Fibroblast of lung (primary cell): ENCODE data around the gene DHX36. TPM values are rescaled to one million over a fixed set of nuclear protein-coding genes. Genes with fewer than 3 reads are reported as not detected.

Experiments used
- DNase-seq, 2 donors: peaks; one replicate each; pipeline versions ENCODE4 v3.0.0 to v3.0.0-alpha.2; 2010; ENCODE audit warnings: low read depth in 2 of 2
- H2AFZ ChIP-seq: 2 replicates; pipeline ENCODE4 v1.5.1; 2012; ENCODE audit warnings: low read length, control low read depth, inconsistent platforms
- H3K27ac ChIP-seq: 2 replicates; pipeline ENCODE4 v1.5.1; 2011; ENCODE audit warnings: low read length, control low read depth; ENCODE audit not compliant: insufficient read depth
- H3K27me3 ChIP-seq: 2 replicates; pipeline ENCODE4 v1.5.1; 2011; ENCODE audit warnings: mild to moderate bottlenecking, low read length; ENCODE audit not compliant: control insufficient read depth, insufficient read depth
- H3K36me3 ChIP-seq: 2 replicates; pipeline ENCODE4 v1.5.1; 2011; ENCODE audit warnings: low read length; ENCODE audit not compliant: control insufficient read depth, insufficient read depth
- H3K4me1 ChIP-seq: 2 replicates; pipeline ENCODE4 v1.5.1; 2011; ENCODE audit warnings: low read length; ENCODE audit not compliant: control insufficient read depth, insufficient read depth; ENCODE audit errors: extremely low read depth
- H3K4me2 ChIP-seq: 2 replicates; pipeline ENCODE4 v1.5.1; 2011; ENCODE audit warnings: low read length, control low read depth; ENCODE audit not compliant: insufficient read depth; ENCODE audit errors: extremely low read depth
- H3K4me3 ChIP-seq, 4 experiments: fragments of 200-600 bp in 1 of 4; sonication (generic) in 1 of 4; replicated peaks in 1 of 4; 2 replicates each; pipeline ENCODE4 v1.5.1; 2011 to 2016; ENCODE audit warnings: low read length in 4 of 4, low read depth in 3 of 4, mild to moderate bottlenecking in 3 of 4, control low read depth in 2 of 4, inconsistent platforms in 1 of 4, mixed read lengths in 1 of 4; ENCODE audit not compliant: insufficient read depth in 1 of 4; ENCODE audit errors: control extremely low read depth in 1 of 4
- H3K79me2 ChIP-seq: 2 replicates; pipeline ENCODE4 v1.5.1; 2012; ENCODE audit warnings: mild to moderate bottlenecking, low read length, inconsistent platforms; ENCODE audit not compliant: control insufficient read depth, insufficient read depth
- H3K9ac ChIP-seq: 2 replicates; pipeline ENCODE4 v1.5.1; 2011; ENCODE audit warnings: mild to moderate bottlenecking, low read length, control low read depth; ENCODE audit not compliant: insufficient read depth
- H3K9me3 ChIP-seq: 2 replicates; pipeline ENCODE4 v1.5.1; 2012; ENCODE audit warnings: low read depth, low read length; ENCODE audit not compliant: control insufficient read depth, insufficient read depth
- H4K20me1 ChIP-seq: 2 replicates; pipeline ENCODE4 v1.5.1; 2011; ENCODE audit warnings: low read length; ENCODE audit not compliant: control insufficient read depth, insufficient read depth; ENCODE audit errors: extremely low read depth
- EZH2 ChIP-seq: IDR thresholded peaks from 2 replicates; pipeline ENCODE4 v1.5.1; 2012; ENCODE audit warnings: low read length, control low read depth, mild to moderate bottlenecking; ENCODE audit errors: missing control alignments
- polyA plus RNA-seq, 2 donors: library from polyadenylated mRNA; depleted of rRNA in 1 of 2; stranded (reverse) in 1 of 2; unstranded in 1 of 2; fragments of >200 nt; gene quantifications; 2 replicates each; pipeline ENCODE4 v1.2.1, GENCODE V29; 2011 to 2012; ENCODE audit warnings: missing spikeins in 1 of 2
- total RNA-seq: library from RNA; depleted of rRNA; stranded (reverse); fragments of >200 nt; gene quantifications from 2 replicates; pipeline ENCODE4 v1.2.1, GENCODE V29; 2014
- TF ChIP-seq, protein P1 (sequence below), 2 donors: IDR thresholded peaks in 1 of 2; conservative IDR thresholded peaks in 1 of 2; 1 replicate in 1 of 2; 2 replicates in 1 of 2; pipeline ENCODE4 v1.5.1; 2011 to 2012; ENCODE audit warnings: low read length in 2 of 2, control low read depth in 1 of 2, inconsistent platforms in 1 of 2, low read depth in 1 of 2, mild to moderate bottlenecking in 1 of 2

The DHX36 gene
- total and polyA plus RNA-seq, 2 donors (not counting 1 experiment from before 2014, with no cell fraction given) = 54.0 to 55.2 TPM

DNA sequence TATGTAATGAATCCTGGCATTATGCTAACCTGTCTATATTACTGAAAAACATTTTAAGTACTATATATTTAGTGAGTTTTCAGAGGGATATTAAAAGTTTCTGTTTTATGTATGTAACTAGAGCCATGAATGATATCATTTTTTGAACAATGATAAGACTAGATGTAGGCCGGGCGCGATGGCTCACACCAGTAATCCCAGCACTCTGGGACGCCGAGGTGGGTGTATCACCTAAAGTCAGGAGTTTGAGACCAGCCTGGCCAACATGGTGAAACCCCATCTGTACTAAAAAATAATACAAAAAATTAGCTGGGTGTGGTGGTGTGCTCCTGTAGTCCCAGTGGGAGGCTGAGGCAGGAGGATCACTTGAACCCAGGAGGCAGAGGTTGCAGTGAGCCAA is 34.1 kb downstream of the DHX36 start:
- no peaks in the 10 kb centered on the region for H3K79me2 ChIP-seq
- no peak overlapping the region for H3K27ac ChIP-seq
- H3K4me1 ChIP-seq = no peaks in the 10 kb centered on the region
- H3K36me3 ChIP-seq = peaks cover 4% of the 10 kb centered on the region
- H3K4me3 ChIP-seq = no peak overlapping the region
- no peak overlapping the region for H3K9ac ChIP-seq
- H3K27me3 ChIP-seq = no peaks in the 10 kb centered on the region
- no peaks in the 10 kb centered on the region for H4K20me1 ChIP-seq
- no peaks in the 10 kb centered on the region for H3K9me3 ChIP-seq
- no peak overlapping the region for H3K4me2 ChIP-seq
- no peak for DNase-seq
- TF ChIP-seq, protein P1, sequence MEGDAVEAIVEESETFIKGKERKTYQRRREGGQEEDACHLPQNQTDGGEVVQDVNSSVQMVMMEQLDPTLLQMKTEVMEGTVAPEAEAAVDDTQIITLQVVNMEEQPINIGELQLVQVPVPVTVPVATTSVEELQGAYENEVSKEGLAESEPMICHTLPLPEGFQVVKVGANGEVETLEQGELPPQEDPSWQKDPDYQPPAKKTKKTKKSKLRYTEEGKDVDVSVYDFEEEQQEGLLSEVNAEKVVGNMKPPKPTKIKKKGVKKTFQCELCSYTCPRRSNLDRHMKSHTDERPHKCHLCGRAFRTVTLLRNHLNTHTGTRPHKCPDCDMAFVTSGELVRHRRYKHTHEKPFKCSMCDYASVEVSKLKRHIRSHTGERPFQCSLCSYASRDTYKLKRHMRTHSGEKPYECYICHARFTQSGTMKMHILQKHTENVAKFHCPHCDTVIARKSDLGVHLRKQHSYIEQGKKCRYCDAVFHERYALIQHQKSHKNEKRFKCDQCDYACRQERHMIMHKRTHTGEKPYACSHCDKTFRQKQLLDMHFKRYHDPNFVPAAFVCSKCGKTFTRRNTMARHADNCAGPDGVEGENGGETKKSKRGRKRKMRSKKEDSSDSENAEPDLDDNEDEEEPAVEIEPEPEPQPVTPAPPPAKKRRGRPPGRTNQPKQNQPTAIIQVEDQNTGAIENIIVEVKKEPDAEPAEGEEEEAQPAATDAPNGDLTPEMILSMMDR (conservative IDR thresholded peaks at IDR 0.05 in 1 of 2, IDR thresholded peaks at IDR 0.05 in 1 of 2; ENCODE audit: low read depth in 1 of 2, low read length in 2 of 2) = no peak
- no peak for TF ChIP-seq EZH2
- H2AFZ ChIP-seq = no peak overlapping the region

DNA sequence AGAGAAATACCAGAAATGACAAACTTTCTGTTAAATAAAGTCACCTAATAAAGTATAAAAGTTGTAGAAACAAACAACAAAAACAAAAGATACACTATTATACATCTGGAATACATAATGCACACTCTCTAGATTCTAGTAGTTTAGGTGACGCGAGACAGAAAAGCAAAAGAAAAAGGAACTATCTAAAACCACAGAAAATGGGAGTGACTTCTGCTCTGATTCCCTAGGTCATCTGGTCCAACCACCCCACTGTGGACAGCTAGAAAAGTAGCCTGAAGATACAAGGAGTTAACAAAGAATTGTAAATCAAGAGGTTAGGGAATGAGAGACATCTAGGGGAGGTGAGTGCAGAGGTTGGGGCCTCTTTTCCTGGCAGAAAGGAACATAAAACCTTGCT is 39.1 kb downstream of the DHX36 start:
- no peak for DNase-seq
- Histone ChIP-seq H3K27me3 (no peaks in the 10 kb centered on the region), H3K9ac (no peak overlapping the region), H3K27ac (no peak overlapping the region), H2AFZ (no peak overlapping the region), H3K4me1 (no peaks in the 10 kb centered on the region), H3K36me3 (peaks cover 6% of the 10 kb centered on the region), H3K4me2 (no peak overlapping the region), H3K4me3 (no peak overlapping the region), H3K79me2 (no peaks in the 10 kb centered on the region), H4K20me1 (no peaks in the 10 kb centered on the region), H3K9me3 (no peaks in the 10 kb centered on the region)
- no peak for TF ChIP-seq EZH2
- TF ChIP-seq, protein P1 (conservative IDR thresholded peaks at IDR 0.05 in 1 of 2, IDR thresholded peaks at IDR 0.05 in 1 of 2; ENCODE audit: low read depth in 1 of 2, low read length in 2 of 2) = no peak

DNA sequence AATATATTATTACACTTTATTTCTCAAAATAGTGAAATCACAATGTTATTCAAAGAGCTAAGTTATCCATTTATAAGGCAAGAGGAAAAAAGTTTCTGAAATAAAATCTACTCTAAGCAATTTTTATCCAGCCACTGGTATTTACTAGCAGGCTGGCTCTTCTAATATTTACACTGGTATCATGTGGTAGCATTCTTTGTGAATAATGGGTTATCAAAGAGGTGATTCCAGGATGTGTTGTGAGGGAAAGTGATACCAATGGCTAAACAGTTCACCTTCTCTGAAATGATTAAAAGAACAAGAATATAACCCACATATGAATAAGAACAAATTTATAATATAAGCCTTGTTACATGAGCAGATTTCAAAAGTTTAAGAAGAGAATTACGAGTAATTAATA is 44.1 kb downstream of the DHX36 start:
- no peaks in the 10 kb centered on the region for H3K9me3 ChIP-seq
- H3K4me3 ChIP-seq = no peak overlapping the region
- H3K27ac ChIP-seq = no peak overlapping the region
- no peak for TF ChIP-seq EZH2
- TF ChIP-seq, protein P1 (conservative IDR thresholded peaks at IDR 0.05 in 1 of 2, IDR thresholded peaks at IDR 0.05 in 1 of 2; ENCODE audit: low read depth in 1 of 2, low read length in 2 of 2) = no peak
- no peak for DNase-seq
- no peaks in the 10 kb centered on the region for H3K27me3 ChIP-seq
- H4K20me1 ChIP-seq = no peaks in the 10 kb centered on the region
- H3K9ac ChIP-seq = no peak overlapping the region
- H3K79me2 ChIP-seq = no peaks in the 10 kb centered on the region
- no peak overlapping the region for H3K4me2 ChIP-seq
- no peak overlapping the region for H2AFZ ChIP-seq
- peaks cover 2% of the 10 kb centered on the region for H3K36me3 ChIP-seq
- H3K4me1 ChIP-seq = no peaks in the 10 kb centered on the region
